GM18508 (cell line): Measurements from ENCODE around the gene MRPL50.
A peak's percentile ranks its signal among the peaks of the same experiment; 100 is the strongest.

Experiments
- ATAC-seq: cut with Tn5 transposase; IDR thresholded peaks from one replicate; pipeline ENCODE4 v1.9.1; 2021; ENCODE audit warnings: moderate number of reproducible peaks; ENCODE audit not compliant: insufficient read depth, unreplicated experiment

MRPL50 gene

DNA sequence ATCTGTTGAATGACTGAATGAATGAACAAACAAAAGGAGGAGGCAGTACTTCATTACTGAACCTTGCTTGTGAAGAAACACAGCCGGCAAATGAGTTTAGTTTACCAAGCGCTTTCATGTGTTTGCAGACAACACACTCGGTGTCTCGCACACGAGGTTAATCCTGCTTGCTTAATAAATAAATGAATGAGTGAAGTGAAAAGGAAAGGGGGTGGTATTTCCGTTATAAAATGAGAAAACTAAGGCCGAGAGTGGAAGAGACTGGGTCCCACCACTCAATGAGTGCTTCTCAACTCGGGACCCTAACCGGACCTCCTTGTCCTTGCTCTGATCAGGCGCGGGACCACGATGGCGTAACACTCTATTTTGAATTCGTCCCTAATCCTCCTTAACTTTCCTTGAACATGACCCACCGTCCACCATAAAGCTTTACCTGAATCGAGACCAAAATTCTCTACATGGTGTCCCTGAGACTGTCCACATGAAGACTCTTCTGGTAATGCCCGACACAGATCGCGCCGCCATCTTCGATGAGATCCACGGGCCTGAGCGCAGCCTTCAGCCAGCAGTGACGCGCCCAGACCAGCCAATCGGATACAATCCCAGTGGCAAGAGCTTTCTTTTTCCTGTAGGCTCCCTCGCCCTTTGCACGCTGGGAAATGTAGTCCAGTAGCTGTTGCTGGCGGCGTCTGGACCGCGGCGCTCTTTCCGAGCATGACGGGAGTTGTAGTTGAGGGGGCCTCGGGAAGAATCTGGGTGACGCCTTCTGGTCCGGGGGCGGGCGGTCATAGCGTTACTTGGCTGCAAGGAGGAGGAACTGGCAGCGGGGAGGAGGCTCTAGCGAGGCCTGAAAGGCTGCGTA lies at the start of gene MRPL50, which contains the start of gene ZNF189:
MRPL50 (minus strand) TSS at position 551 of the 862 bp plus-strand sequence; CDS start at position 525, 26 bp downstream.
ZNF189 (plus strand) TSS at position 784 of the 862 bp plus-strand sequence. CDS start 306 bp downstream, outside the sequence.
- ATAC-seq = peak; percentile 99

DNA sequence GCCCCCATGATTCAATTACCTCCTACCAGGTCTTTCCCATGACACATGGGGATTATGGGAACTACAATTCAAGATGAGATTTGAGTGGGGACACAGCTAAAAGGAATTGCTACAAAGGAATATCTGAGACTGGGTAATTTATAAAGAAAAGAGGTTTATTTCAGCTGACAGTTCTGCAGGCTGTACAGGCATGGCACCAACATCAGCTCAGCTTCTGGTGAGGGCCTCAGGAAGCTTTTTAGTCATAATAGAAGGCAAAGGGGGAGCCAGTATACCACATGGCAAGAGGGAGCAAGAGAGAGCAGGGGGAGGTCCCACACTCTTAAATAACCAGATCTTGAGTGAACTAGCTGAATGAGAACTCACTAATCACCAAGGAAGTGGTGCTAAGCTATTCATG lies 48.3 kb upstream of the MRPL50 start:
- no peak for ATAC-seq

- no peak for ATAC-seq
These were observed 47.1 kb upstream of the MRPL50 start for GRCh38 chr9:101445353-101446029.

DNA sequence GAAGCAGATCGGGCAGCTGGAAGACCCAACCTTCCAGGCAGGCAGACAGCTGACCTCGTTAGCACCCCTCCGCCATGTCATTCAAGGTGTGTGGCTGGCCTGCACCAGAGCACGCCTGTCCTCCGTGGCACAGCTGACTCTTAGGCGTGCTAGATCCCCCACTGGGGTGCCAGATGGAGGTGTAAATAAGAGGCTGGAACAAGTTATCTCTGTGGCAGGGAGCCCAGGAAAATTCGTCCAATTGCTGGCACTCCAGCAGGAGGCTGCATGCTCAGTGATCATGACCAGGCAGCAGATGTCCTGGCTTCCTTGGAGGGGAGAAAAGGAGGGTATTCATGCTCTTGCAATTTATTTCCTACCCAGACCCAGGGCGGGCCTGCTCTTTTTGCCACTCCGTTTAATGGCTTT lies 45.0 kb upstream of the MRPL50 start:
- ATAC-seq = no peak

DNA sequence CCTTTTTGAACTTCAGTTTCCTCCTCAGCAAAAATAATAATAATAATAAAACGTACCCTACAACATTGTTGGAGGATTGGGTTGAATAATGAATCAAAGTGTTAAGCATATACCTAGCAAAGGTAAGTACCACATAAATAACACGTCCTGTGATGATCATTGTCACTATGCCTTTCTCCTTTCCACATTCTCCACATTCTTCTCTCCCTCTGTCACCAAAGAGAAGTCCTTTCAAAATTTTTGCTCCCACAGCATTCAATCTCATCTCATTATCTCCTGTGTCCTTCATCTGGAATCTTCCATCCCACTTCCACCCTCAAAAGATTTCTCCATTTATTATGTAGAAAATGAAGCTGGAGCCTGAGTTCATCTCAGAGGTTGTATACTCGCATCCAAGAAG lies 44.3 kb upstream of the MRPL50 start:
- ATAC-seq = no peak

DNA sequence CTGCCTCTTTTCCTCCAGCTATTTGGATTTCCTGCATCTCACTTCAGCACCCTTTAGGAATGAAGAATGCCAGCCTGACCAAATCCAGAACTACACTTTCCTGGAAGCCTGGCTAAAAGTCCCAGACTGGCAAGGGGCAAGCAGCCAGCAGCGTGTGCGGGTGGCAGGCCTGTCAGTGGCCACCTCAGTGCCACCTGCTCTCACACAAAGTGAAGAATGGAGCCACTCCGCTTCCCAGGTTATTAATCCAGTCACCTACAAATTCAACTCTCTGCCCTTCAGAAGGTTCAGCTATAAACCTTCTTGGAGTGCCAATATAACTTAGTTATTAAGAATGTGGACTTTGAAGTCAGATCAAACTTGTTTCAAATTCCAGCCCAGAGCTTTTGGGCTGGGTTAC lies 43.9 kb upstream of the MRPL50 start:
- no peak for ATAC-seq

DNA sequence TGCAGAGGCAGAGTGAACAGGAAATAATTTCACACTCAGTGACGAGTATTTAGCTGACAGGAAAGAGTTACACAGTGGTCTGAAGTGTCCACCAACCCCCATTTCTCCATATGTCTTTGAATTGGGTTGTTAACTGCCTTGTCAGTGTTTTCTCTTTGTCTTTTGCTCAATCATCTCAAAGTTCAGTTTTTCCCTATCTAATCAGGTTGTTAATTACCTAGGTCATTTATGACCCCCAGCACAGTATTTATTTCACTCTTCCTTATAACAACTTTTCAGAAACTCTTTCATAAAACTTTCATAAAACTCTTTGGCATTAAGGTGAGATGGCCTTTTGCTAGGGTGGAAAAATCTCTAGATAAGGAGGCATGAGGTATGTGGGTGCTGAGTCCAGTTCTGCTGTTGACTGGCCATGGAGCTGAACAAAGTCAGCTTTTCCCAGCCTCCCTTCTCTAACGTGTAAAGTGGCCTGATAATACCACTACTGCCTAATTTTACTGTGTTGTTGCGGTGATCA lies 42.4 kb upstream of the MRPL50 start:
- no peak for ATAC-seq

DNA sequence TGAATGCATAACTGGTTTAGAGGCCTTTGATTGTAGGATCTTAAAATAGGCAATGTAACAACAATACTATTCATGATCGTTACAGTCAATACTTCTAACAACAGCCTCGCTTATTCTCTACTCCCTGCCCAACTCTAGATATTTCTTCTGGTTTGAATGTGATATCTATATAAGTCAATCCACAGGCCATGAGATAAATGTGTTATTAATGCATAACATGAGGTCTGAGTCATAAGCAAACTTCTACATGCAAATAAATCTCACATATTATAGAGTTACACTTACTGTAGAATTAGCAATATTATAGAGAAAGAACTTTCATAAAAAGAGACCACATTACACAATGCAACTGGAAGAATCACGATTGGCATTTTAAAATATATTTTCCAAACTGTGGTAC lies 40.1 kb upstream of the MRPL50 start:
- ATAC-seq = no peak

- no peak for ATAC-seq
These were observed 39.4 kb upstream of the MRPL50 start for GRCh38 chr9:101437806-101438232.

DNA sequence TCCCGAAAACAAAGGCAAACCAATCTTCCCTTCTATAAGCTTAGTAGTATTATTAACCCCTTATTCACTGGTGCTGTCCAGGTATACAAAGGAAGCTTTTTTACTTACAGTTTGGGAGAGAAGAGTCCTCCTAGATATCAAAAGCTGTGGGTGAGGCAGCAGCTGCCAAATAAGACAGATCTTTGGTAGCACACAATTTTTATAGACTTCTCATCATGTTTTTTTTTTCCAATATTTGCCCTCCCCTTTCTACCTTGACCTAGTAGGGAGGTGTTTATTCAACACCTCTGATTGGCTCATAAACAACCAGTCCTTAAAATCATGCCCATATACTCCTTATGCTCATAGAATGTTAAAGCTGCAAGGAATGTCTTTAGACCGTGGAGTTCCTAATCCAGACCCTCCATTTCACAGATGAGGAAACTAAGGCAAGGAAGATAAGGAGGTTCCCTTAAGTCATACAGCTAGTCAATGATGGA lies 37.2 kb upstream of the MRPL50 start, which contains the start of gene ALDOB:
ALDOB (minus strand) TSS at position 174 of the 479 bp plus-strand sequence. CDS start 4,887 bp downstream, outside the sequence.
- no peak for ATAC-seq

DNA sequence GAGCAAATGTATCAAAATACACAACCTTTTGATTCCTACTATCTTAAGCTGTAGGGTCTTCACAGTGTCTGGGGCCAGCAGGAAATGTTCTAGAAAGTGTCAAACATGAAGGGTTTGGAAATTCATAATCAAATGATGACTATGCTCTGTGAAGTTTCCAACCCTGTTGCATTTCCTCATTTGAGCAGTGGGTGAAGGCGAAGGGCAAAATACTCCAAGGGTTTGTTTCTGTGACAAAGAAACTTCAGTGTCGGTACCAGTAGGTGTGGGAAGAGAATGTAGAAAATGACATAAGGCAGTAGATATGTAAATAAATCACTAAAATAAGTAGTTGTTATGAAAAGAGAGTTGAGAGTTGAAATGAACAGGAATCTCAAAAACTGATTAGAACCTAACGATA lies 36.6 kb upstream of the MRPL50 start:
- no peak for ATAC-seq

DNA sequence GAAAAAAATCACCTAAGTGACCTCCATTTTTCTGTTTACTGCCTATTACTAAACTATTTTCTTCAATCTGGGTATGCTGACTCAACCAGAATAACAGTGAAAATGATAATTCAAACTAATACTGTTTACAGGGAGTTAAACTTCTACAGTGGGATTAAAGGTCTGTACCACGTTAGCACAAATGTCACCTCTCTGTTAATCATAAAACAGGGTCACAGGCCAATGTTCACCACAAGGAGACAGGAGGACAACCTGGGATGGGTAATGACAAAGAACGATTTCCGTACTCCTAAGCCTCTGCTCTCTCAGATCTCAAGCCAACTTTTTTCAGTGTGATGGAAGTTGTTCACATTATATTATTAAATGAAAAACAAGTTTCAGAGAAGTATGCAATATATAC lies 34.8 kb upstream of the MRPL50 start:
- no peak for ATAC-seq

DNA sequence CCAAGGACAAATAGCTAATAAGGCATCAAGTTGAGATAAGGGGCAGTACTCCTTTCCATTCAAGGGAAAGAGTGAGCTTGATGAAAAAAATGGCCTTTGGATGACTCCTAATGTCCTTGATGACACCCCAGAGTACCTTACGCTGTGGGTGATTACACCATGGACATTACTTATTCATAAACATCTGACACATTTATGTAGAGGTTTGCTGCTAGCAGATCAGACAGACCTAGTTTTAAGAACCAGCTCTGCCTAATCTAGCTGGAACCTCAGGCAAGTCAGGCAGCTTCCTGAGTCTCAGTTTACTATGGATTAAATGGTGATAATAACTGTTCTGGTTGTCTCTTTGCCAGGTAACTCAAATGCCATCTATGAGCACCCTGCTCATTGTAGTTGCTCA lies 34.3 kb upstream of the MRPL50 start:
- no peak for ATAC-seq

GRCh38 chr9:101432171-101432570 lies 33.8 kb upstream of the MRPL50 start:
- ATAC-seq = no peak

DNA sequence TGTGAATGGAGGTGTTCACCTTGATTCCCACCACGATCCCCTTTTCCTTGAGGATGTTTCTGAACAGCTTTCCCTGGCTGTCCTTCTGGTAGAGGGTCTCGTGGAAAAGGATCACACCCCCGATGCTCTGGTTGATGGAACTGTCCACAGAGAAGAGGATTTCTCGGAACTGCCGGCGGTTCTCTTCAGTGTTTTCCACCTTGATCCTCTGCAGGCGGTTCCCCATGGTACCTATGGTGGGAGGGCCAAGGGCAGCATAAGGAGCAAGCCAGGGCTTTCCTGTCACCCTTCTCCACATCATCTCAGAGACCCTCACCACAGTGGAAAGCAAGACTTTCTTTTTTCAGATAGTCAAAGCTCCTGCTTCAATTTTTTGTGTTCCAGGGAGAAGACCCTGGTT lies 31.3 kb upstream of the MRPL50 start:
- ATAC-seq = no peak

- ATAC-seq = no peak
These were observed 30.5 kb upstream of the MRPL50 start for GRCh38 chr9:101428909-101429308.

GRCh38 chr9:101427957-101428655 lies 29.7 kb upstream of the MRPL50 start:
- peak; percentile 74 for ATAC-seq

DNA sequence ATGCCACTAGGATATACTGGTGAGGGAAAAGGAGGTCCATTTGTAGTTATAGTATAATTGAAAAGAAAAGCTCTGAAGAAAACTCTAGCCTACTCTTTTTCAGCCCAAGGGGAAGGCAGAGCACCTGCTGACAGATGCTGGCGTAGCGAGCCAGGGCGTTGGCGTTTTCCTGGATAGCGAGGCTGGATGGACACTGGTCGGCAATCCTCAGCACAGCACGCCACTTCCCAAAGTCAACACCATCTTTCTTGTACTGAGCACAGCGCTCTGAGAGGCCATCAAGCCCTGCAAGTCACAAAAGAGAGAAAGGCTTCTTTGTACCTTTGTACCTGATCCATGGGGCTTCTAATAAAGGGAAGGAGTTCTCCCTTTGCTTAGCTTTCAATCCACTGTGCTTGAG lies 28.9 kb upstream of the MRPL50 start:
- no peak for ATAC-seq

DNA sequence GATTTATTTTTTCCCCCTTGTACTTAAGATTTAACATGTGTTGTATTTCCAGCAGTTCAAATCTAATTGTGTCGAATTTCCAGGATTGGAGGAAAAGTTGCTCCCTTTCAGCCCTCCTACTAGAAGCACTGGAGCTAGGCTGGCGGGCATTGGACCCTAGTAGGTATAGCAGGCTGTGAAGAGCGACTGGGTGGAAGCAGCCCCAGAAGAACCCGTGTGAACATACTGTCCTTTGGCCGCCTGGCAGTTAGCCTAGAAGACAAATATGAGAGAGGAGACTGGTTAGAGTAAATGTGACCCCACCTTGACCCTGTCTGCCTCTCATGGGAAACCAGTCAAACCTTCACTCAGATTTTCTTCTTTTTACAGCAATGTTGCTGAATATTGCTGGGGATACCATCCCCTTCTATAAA lies 23.2 kb upstream of the MRPL50 start:
- no peak for ATAC-seq

- ATAC-seq = no peak
These were observed 21.4 kb upstream of the MRPL50 start for GRCh38 chr9:101419863-101420262.
